Thyroid gland (tissue), 4 donors: ENCODE results near the gene L1CAM. TPM values are rescaled to one million over a fixed set of nuclear protein-coding genes. Genes with fewer than 3 reads are reported as not detected.

Experiments used
- DNase-seq, 2 donors: peaks; one replicate each; pipeline ENCODE4 v3.0.0-alpha.2; 2019
- H3K27ac ChIP-seq, 3 donors: fragments of 200-600 bp; sonication (generic); 1 replicate in 2 of 3; 2 replicates in 1 of 3; pipeline ENCODE4 v1.5.1; 2016 to 2019; ENCODE audit warnings: mild to moderate bottlenecking in 1 of 3, moderate library complexity in 1 of 3
- H3K27me3 ChIP-seq: fragments of 200-600 bp; sonication (generic); one replicate; pipeline ENCODE4 v1.5.1; 2019
- H3K36me3 ChIP-seq, 2 donors: fragments of 200-600 bp; sonication (generic); one replicate each; pipeline ENCODE4 v1.5.1; 2016 to 2019
- H3K4me1 ChIP-seq, 2 donors: fragments of 200-600 bp; sonication (generic); one replicate each; pipeline ENCODE4 v1.5.1; 2017 to 2019
- H3K4me3 ChIP-seq, 3 donors: fragments of 200-600 bp; sonication (generic); replicated peaks in 1 of 3; 1 replicate in 2 of 3; 2 replicates in 1 of 3; pipeline ENCODE4 v1.5.1; 2016; ENCODE audit warnings: mild to moderate bottlenecking in 1 of 3
- H3K9me3 ChIP-seq: fragments of 200-600 bp; sonication (generic); one replicate; pipeline ENCODE4 v1.5.1; 2017
- POLR2A ChIP-seq, 2 donors: fragments of 450-650 bp; IDR thresholded peaks; one replicate each; pipeline ENCODE4 v1.6.1; 2017; ENCODE audit warnings: antibody characterized with exemption in 2 of 2, mild to moderate bottlenecking in 2 of 2, moderate library complexity in 1 of 2
- WGBS, 2 donors: methylation state at CpG; one replicate each; pipeline ENCODE4 v1.1.5; 2017; 5-methylcytosine and 5-hydroxymethylcytosine counted together
- intact Hi-C: fragments of 100-400 bp; cut with DNase I; formaldehyde crosslinking; loops from one replicate; pipeline ENCODE4 v1.15.1; 2023
- total RNA-seq, 4 donors: library from RNA; depleted of rRNA; stranded (reverse); fragments of >200 nt; gene quantifications; one replicate each; pipeline ENCODE4 v1.2.3, GENCODE V29; 2016
- TF ChIP-seq, protein P1 (sequence below), 6 experiments: fragments of 200-600 bp in 3 of 6; fragments of 450-650 bp in 3 of 6; sonication (generic) in 3 of 6; IDR thresholded peaks; one replicate each; pipeline ENCODE4 v1.5.1; 2016 to 2019; ENCODE audit warnings: antibody characterized with exemption in 6 of 6, mild to moderate bottlenecking in 2 of 6, inconsistent platforms in 1 of 6, moderate library complexity in 1 of 6

L1CAM gene
- total RNA-seq, 4 donors from 2014 or later: 0.45 to 2.2 (median 0.75) TPM

DNA sequence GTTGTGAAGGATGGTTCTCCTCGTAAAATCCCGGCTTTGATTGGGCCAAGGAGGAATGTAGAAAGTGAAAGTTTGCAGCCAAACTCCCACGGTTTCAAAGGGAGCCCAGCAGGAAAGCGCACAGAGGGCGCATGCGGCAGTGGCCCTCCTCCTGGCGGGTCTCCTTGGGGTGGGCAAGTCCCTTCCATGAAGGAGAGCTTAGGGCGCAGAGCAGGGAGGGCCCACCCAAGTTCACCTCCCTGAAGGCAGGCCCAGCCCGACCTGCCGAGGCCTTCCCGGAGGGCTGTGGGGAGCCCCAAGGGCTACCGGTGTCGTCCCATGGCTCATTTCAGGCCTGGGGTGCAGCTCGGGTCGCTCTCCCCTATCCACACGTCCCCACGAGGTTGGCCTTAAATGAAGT, 57.7 kb downstream of the L1CAM start:
- Histone ChIP-seq H3K4me1 (peaks cover 0 to 7% of the 10 kb centered on the region in 2 donors), H3K27ac (no peak overlapping the region), H3K36me3 (no peaks in the 10 kb centered on the region), H3K9me3 (no peaks in the 10 kb centered on the region), H3K4me3 (no peak overlapping the region), H3K27me3 (peaks cover 15% of the 10 kb centered on the region)
- intact Hi-C loops: no loop called here
- no peak for DNase-seq
- WGBS, 2 donors: 21 to 70% methylated on average over 3 to 4 of the region's 17 CpGs
- TF ChIP-seq, protein P1, sequence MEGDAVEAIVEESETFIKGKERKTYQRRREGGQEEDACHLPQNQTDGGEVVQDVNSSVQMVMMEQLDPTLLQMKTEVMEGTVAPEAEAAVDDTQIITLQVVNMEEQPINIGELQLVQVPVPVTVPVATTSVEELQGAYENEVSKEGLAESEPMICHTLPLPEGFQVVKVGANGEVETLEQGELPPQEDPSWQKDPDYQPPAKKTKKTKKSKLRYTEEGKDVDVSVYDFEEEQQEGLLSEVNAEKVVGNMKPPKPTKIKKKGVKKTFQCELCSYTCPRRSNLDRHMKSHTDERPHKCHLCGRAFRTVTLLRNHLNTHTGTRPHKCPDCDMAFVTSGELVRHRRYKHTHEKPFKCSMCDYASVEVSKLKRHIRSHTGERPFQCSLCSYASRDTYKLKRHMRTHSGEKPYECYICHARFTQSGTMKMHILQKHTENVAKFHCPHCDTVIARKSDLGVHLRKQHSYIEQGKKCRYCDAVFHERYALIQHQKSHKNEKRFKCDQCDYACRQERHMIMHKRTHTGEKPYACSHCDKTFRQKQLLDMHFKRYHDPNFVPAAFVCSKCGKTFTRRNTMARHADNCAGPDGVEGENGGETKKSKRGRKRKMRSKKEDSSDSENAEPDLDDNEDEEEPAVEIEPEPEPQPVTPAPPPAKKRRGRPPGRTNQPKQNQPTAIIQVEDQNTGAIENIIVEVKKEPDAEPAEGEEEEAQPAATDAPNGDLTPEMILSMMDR (IDR thresholded peaks at IDR 0.05): no peak
- no peak for TF ChIP-seq POLR2A (IDR thresholded peaks at IDR 0.05)

DNA sequence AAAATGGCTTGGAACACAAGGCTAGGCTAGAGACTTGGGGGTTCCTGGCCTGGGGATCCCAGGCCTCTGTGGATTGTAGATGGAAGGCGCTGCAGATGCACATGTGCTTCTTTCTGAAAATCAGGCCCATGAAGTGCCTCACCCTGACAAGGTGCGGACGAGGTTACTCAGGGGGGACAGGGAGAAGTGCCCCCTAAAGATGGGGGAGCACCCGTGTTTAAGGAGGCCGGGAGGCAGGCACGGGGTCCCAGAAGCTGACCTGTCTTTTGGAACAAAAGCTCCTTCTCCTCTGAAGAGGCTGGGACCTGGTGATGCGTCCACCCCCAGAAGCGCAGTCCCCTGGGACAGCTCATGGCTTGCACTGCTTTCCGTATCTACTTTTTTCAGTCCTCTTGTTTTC, 58.1 kb downstream of the L1CAM start:
- Histone ChIP-seq H3K27me3 (peaks cover 15% of the 10 kb centered on the region), H3K27ac (no peak overlapping the region), H3K36me3 (no peaks in the 10 kb centered on the region), H3K4me1 (peaks cover 0 to 7% of the 10 kb centered on the region in 2 donors), H3K4me3 (no peak overlapping the region), H3K9me3 (no peaks in the 10 kb centered on the region)
- intact Hi-C loops: no loop called here
- 77 to 87% methylated on average over 5 to 9 of the region's 9 CpGs for WGBS, 2 donors
- TF ChIP-seq, protein P1 (IDR thresholded peaks at IDR 0.05): no peak
- TF ChIP-seq POLR2A (IDR thresholded peaks at IDR 0.05): no peak
- no peak for DNase-seq

DNA sequence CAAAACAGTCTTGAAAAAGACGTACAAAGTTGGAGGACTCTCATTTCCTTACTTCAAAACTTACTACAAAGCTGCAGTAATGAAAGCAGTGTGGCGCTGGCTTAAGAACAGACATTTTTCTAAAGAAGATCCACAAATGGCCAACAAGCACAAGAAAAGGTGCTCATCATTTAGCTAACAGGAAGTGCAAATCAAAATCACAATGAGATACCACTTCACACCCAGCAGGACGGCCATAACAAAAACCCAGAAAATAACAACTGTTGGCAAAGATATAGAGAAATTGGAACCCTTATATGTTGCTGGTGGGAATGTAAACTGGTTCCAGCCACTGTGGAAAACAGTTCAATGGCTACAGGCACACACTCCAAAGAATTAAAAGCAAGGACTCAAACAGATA, 59.0 kb downstream of the L1CAM start:
- 80 to 90% methylated on average over 3 of the region's 3 CpGs for WGBS, 2 donors
- H3K36me3 ChIP-seq: no peaks in the 10 kb centered on the region
- no peak for TF ChIP-seq POLR2A (IDR thresholded peaks at IDR 0.05)
- TF ChIP-seq, protein P1 (IDR thresholded peaks at IDR 0.05): no peak
- no peak overlapping the region for H3K4me3 ChIP-seq
- peaks cover 0 to 7% of the 10 kb centered on the region in 2 donors for H3K4me1 ChIP-seq
- H3K27ac ChIP-seq: no peak overlapping the region
- peaks cover 15% of the 10 kb centered on the region for H3K27me3 ChIP-seq
- no peak for DNase-seq
- intact Hi-C loops: no loop called here
- H3K9me3 ChIP-seq: no peaks in the 10 kb centered on the region

DNA sequence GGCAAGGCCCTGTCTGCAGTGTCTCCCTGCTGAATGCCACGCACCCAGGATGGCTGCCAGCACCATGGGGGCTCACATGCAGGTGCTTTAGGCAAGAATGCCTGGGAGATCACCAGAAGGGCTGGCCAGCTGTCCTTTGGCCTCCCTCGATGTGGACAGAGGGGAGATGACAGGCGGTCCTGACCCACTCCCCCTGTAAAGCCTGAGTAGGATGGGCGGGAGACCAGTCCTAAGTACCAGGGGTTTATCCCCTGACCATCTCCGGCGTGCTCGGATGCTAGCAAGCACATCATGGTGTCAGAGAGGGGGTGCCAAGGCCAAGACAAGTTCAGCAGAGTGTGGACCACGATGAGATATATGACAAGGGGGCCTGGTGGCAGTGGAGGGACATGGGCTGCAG, 60.9 kb downstream of the L1CAM start:
- intact Hi-C loops: no loop called here
- no peak overlapping the region for H3K4me3 ChIP-seq
- H3K27ac ChIP-seq: no peak overlapping the region
- H3K4me1 ChIP-seq: peaks cover 0 to 7% of the 10 kb centered on the region in 2 donors
- peaks cover 15% of the 10 kb centered on the region for H3K27me3 ChIP-seq
- no peak for DNase-seq
- no peaks in the 10 kb centered on the region for H3K36me3 ChIP-seq
- TF ChIP-seq, protein P1 (IDR thresholded peaks at IDR 0.05): no peak
- TF ChIP-seq POLR2A (IDR thresholded peaks at IDR 0.05): no peak
- H3K9me3 ChIP-seq: no peaks in the 10 kb centered on the region
- WGBS, 2 donors: 100% methylated on average over 1 of the region's 8 CpGs; no CpG with 5 or more reads in 1 of the 2 donors

DNA sequence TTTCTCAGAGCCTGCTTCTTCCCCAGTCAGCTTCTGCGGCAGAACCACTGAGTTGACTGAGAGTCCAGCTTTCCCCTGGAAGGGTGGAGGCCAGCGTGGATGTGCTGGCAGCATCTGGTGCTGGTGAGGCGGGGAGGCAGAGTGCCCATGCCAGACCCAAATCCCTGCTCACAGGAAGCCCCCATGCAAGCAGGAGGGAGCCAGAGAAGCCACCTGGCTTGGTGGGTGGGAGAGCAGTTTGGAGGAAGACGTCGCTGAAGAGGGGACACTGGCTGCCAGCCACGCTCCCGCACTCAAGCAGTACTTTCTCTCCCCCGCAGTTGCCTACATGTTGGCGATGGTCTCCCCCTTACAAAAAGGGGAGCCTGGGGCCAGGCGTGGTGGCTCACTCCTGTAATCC, 61.6 kb downstream of the L1CAM start:
- Histone ChIP-seq H3K27me3 (peaks cover 10% of the 10 kb centered on the region), H3K9me3 (no peaks in the 10 kb centered on the region), H3K27ac (no peak overlapping the region), H3K4me3 (no peak overlapping the region), H3K4me1 (peaks cover 0 to 2% of the 10 kb centered on the region in 2 donors), H3K36me3 (no peaks in the 10 kb centered on the region)
- intact Hi-C loops: no loop called here
- WGBS, 2 donors: 89% methylated on average over 3 of the region's 10 CpGs; no CpG with 5 or more reads in 1 of the 2 donors
- TF ChIP-seq POLR2A (IDR thresholded peaks at IDR 0.05): no peak
- TF ChIP-seq, protein P1 (IDR thresholded peaks at IDR 0.05): no peak
- DNase-seq: no peak
